Thoracic aorta (tissue), 2 donors: Measurements from ENCODE around the gene TAC4. TPM values are rescaled to one million over a fixed set of nuclear protein-coding genes. Genes with fewer than 3 reads are reported as not detected.

Experiments
- ATAC-seq: fragments of 150-250 bp; one replicate; pipeline ENCODE4 v1.8.0; 2017; ENCODE audit warnings: low read depth; ENCODE audit not compliant: insufficient number of reproducible peaks, low FRiP score
- DNase-seq: peaks from one replicate; pipeline ENCODE4 v3.0.0-alpha.2; 2020; ENCODE audit warnings: low spot score
- H3K27ac ChIP-seq, 2 donors: fragments of 200-600 bp; sonication (generic); 1 replicate in 1 of 2; 2 replicates in 1 of 2; pipeline ENCODE4 v1.5.1; 2016; ENCODE audit warnings: mild to moderate bottlenecking in 2 of 2, moderate library complexity in 2 of 2
- H3K27me3 ChIP-seq: fragments of 200-600 bp; sonication (generic); replicated peaks from 2 replicates; pipeline ENCODE4 v1.6.0; 2016; ENCODE audit warnings: mild to moderate bottlenecking; ENCODE audit not compliant: insufficient read depth
- H3K36me3 ChIP-seq: fragments of 200-600 bp; sonication (generic); one replicate; pipeline ENCODE4 v1.5.1; 2016
- H3K4me1 ChIP-seq, 2 donors: fragments of 200-600 bp; sonication (generic); 1 replicate in 1 of 2; 2 replicates in 1 of 2; pipeline versions ENCODE4 v1.5.1 to v1.6.0; 2016; ENCODE audit warnings: low read depth in 2 of 2, mild to moderate bottlenecking in 1 of 2; ENCODE audit not compliant: control insufficient read depth in 1 of 2
- H3K4me3 ChIP-seq: fragments of 200-600 bp; sonication (generic); 2 replicates; pipeline ENCODE4 v1.5.1; 2016; ENCODE audit warnings: mild to moderate bottlenecking
- H3K9me3 ChIP-seq: fragments of 200-600 bp; sonication (generic); 2 replicates; pipeline ENCODE4 v1.5.1; 2016
- CTCF ChIP-seq: fragments of 200-600 bp; sonication (generic); IDR thresholded peaks from one replicate; pipeline ENCODE4 v1.5.1; 2019; ENCODE audit warnings: antibody characterized with exemption
- total RNA-seq, 2 donors: library from RNA; depleted of rRNA; stranded (reverse); fragments of >200 nt; gene quantifications; one replicate each; pipeline versions ENCODE4 v1.1.0 to v1.2.3, GENCODE V29; 2016

The TAC4 gene
- total RNA-seq, 2 donors from 2014 or later = not detected

GRCh38 chr17:49887744-49888360, 40.0 kb upstream of the TAC4 start:
- Histone ChIP-seq H3K36me3 (no peaks in the 10 kb centered on the region), H3K9me3 (no peaks in the 10 kb centered on the region), H3K27me3 (peaks cover 5% of the 10 kb centered on the region), H3K4me3 (no peak overlapping the region), H3K4me1 (no peaks in the 10 kb centered on the region), H3K27ac (no peak overlapping the region)
- DNase-seq = no peak
- no peak for TF ChIP-seq CTCF
- no peak for ATAC-seq

DNA sequence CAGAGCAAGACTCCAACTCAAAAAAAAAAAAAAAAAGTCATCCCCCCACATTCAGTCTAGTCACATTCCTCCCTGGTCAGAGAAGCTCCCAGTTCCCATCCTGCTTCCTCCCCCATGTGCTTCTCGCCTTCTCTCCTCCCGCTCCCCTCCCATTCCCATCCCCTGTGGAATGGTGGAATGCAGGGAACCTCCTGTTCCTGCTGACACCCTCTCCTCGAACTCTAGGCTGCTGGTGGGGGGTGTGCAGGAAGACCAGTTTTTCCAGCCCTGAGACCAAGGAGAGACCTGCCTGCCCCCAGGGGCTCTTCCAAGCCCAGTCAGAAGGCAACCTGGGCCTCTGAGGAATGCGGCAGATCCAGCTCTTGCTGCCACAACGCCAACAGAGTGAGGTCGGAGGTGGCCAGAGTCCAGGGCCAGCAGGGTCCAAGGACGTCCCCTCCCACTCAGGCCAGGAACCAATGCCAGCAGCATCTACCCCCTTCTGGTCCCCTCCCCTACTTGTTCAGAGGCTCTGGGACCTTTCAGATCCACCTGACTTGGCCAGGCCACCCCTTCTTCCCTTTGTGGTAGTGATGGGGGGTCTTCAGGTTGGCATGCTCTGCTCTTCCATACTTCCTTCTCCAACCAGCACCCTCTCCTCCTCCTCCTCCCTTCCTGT, 39.3 kb upstream of the TAC4 start:
- H3K4me3 ChIP-seq = no peak overlapping the region
- no peak for ATAC-seq
- H3K27me3 ChIP-seq = peaks cover 5% of the 10 kb centered on the region

GRCh38 chr17:49886036-49886435, 38.2 kb upstream of the TAC4 start:
- Histone ChIP-seq H3K4me3 (no peak overlapping the region), H3K27me3 (peaks cover 6% of the 10 kb centered on the region)
- no peak for ATAC-seq

More for the DNA sequence above, 39.3 kb upstream of the TAC4 start:
- no peaks in the 10 kb centered on the region for H3K4me1 ChIP-seq
- no peak overlapping the region for H3K27ac ChIP-seq
- no peak for TF ChIP-seq CTCF
- no peaks in the 10 kb centered on the region for H3K36me3 ChIP-seq
- no peak for DNase-seq
- H3K9me3 ChIP-seq = no peaks in the 10 kb centered on the region

DNA sequence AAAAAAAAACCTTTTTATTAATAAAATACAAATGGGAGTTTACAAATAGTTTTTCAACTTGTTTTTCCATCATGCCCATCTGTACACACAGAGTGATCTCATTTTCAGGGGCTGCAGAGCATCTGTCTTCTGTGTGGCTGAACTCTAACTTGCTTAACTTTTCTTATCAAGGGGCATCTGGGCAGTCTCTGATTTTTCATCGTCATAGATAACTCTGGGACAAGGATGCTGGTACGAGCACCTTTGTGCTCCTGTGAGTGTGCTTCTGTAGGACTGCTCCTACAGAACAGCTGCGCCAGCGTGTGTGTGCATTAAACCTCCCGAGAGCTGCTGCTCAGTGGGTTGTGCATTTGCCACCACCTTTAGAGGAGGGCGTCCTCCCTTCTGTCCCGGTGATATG, 34.6 kb upstream of the TAC4 start:
- TF ChIP-seq CTCF = no peak
- Histone ChIP-seq H3K9me3 (no peaks in the 10 kb centered on the region), H3K4me3 (no peak overlapping the region), H3K36me3 (no peaks in the 10 kb centered on the region), H3K27ac (no peak overlapping the region), H3K4me1 (peaks cover 0 to 3% of the 10 kb centered on the region in 2 donors), H3K27me3 (peaks cover 6% of the 10 kb centered on the region)
- DNase-seq = no peak
- no peak for ATAC-seq

More at GRCh38 chr17:49886036-49886435, 38.2 kb upstream of the TAC4 start:
- Histone ChIP-seq H3K9me3 (no peaks in the 10 kb centered on the region), H3K4me1 (no peaks in the 10 kb centered on the region), H3K36me3 (no peaks in the 10 kb centered on the region), H3K27ac (no peak overlapping the region)
- no peak for DNase-seq
- TF ChIP-seq CTCF = no peak

- TF ChIP-seq CTCF = no peak
- Histone ChIP-seq H3K9me3 (no peaks in the 10 kb centered on the region), H3K4me1 (peaks cover 0 to 3% of the 10 kb centered on the region in 2 donors), H3K4me3 (no peak overlapping the region), H3K27me3 (peaks cover 6% of the 10 kb centered on the region), H3K27ac (no peak overlapping the region), H3K36me3 (no peaks in the 10 kb centered on the region)
- no peak for ATAC-seq
- no peak for DNase-seq
Measured at GRCh38 chr17:49881054-49881402, 33.2 kb upstream of the TAC4 start.
